ENCODE measurements around the gene RALGPS2.

DNA sequence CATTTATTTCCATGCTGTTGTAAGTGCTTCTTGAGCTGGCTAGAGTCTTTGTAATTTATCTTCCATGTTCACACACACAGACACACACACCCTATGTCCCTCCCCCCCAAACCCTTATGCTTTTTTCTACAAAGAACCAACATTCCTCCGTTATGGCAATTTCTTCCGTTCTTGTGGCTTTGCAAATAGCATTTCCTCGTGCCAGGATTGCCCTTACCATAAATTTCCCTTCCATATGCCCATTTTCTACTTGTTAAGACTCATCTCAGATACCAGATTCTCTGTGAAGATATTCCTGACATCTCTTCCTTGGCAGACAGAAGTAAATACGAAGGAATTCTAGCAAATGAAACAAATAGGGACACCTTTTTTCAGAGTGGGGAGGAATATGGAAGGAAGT lies 26.0 kb downstream of the RALGPS2 start:
- TF ChIP-seq HSF4 (CRISPR knock-in tag; IDR thresholded peaks at IDR 0.05; ENCODE audit: borderline replicate concordance): no peak
- TF ChIP-seq SREBF1 (IDR thresholded peaks at IDR 0.05; ENCODE audit: borderline replicate concordance, low read depth, low read length): no peak
